Measurements from ENCODE around the gene CACNA2D4.
A peak's percentile ranks its signal among the peaks of the same experiment; 100 is the strongest.

Gene CACNA2D4

DNA sequence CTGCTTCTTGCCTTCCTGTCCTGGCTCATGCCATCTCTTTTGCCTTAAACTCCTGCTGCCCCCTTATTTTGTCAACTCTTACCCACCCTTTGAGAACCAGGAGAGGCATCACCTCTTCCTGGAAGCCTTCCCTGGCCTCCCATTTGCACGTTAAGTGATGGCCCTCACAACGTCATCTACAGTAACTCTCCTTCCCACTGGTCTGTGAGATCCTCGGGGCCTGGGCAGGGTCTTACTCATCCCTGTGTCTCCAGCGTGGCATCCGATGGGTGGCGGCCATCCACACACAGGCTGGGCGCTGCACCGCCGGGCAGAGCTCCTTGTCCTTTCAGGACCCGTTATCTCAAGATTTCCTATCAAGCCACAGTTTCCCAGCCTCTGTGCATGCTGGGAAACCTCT is 16.8 kb upstream of the CACNA2D4 start:
- DNase-seq = no peak

- no peak for DNase-seq
These were observed 16.4 kb upstream of the CACNA2D4 start for GRCh38 chr12:1934831-1935230.

GRCh38 chr12:1934068-1934467 is 15.6 kb upstream of the CACNA2D4 start:
- DNase-seq = no peak

DNA sequence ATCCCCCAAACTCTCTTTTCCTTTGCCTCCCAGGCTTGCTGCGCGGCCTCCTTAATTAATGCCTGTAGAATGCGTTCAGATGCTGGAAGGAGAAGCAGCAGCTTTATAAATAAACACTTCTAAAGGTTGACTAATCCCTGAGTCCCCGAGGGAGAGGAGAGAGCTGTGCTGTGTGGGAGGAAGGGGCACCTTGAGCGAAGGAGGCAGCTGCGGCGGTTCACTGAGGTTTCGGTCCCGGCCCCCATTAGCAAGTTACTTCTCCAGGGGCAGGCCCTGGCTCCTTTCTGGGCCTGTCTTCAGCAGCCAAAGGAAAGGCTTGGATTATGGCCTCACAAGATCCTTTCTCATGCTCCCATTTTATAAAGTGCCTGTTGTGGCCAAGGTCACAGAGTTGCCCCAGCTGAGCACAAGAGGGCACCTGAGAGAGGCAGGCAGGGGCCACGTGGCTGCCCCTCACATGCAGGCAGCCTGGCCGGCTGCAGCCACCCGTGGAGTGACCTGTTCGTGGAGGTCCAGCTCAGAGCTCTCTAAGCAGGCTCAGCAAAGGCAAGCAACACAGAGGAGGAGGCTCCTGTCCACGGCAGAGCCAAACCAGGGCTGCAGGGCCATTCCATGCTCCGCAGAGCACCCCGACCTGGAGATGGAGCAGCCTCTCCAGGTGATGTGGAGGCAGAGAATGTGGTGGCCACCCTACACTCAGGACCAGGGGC is 15.0 kb upstream of the CACNA2D4 start:
- DNase-seq = peak in 1 of 51 donors; percentile 19

DNA sequence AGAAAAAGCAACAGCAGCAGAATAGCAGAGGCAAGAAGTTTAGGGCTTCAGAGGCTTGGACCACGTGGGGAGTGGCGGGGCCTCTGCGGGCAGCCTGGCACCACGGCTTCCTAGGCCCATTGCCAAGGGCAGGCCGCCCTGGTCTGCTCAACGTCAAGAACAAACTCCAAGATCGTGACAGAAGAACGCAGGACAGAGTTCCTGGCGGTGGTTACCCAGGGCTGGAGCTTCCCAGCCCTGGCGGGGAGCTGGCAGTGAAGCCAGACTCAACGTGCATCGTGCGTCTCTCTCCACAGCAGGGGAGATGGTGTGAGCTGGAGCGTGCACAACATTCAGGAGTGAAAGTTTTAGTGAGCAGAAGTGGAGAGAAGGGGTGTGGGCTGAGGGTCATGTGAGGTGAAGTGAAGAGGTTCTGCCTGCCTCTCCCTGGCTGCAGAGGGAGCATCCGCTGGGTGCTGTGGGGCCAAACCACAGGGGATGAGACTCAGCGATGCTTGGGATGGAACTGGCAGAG is 13.9 kb upstream of the CACNA2D4 start:
- peak in 35 of 51 donors; percentile 18 to 79 (median 54) for DNase-seq

- DNase-seq = no peak
These were observed 13.2 kb upstream of the CACNA2D4 start for GRCh38 chr12:1931642-1932041.

DNA sequence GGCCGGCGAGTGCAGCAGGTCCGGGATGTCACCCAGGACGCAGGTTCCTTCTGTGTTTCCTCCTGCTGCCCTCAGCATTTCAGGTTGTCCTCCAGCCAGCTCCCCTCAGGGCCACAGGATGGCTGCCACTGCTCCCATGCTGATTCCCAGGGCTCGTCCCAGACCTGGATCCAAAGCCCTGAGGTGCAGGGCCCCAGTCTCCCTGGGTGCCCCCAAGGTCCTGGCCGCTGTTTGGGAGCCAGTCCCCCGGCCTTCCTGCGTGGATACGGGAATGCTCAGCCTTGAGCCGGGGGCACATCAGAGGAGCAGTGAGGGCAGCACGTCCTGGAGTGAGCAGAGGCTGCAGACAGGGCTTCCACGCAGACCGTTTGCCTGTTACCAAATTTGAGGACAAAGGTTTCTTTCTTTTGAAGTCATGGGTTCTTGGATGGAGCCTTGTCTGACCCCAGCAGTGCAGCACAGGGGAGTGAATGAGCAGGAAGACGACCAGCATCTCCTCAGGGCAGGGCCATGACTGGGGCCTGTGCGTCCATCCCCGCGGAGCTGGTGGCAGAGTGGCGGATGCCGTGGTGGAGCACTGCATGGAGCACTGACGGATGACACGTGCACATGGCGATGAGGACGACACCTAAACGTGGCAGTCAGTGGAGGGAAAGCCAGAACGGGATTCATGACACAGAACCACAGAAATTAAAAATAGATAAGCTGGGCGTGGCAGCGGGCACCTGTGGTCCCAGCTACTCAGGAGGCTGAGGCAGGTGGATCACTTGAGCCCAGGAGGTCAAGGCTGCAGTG is 12.5 kb upstream of the CACNA2D4 start:
- DNase-seq = no peak

GRCh38 chr12:1929985-1930802 is 11.7 kb upstream of the CACNA2D4 start:
- DNase-seq = no peak

GRCh38 chr12:1929241-1929984 is 11.0 kb upstream of the CACNA2D4 start:
- no peak for DNase-seq

DNA sequence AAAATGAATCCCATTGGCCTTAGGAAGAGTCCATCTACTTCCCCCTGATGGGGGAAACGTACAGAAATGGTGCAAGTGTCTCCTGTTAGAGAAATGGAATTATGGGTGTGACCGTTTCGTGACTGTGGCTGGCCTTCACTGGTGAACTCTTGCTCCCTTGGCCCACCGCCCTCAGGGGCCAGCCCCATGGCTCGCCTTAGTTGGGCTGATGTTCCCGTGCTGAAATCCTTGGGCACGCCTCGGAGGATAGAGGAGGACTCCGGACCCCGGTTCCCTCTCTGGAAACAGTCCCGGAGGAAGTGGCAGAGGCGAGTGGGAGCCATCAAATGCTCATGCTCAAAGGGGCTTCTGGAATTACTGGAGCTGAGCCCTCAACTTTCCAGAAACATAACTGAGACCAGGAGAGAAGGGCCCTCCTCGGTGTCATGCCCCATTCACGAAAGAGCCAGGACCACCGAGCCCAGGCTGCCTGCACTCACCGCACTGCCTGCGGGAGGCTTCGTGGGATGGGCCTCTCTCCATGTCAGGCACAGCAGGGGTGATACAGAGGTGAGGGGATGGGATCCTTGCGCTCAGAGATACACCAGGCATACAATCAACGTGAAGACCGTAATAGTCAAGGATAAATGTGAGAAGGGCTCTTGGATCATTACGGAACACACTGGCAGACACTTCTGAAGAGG is 10.1 kb upstream of the CACNA2D4 start:
- DNase-seq = no peak

GRCh38 chr12:1927751-1928351 is 9.4 kb upstream of the CACNA2D4 start:
- DNase-seq = no peak

- DNase-seq = no peak
These were observed 8.7 kb upstream of the CACNA2D4 start for GRCh38 chr12:1927051-1927680.

GRCh38 chr12:1926251-1926657 is 7.8 kb upstream of the CACNA2D4 start:
- DNase-seq = no peak

DNA sequence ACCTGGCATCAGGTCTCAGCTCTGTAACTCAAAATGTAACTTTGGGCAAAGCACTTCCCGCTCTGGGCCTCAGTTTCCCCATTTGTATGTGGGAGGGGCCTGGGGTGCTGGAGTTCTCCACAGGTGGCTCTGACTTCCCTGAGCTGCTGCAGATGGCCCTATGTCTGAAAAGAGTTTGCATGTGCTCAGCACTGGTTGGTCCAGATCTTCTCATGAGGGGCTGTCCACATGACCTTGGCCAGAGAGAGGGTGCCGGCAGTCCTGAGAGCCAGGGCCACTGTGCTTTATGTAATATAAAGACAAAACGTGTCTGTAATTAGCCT is 7.2 kb upstream of the CACNA2D4 start:
- no peak for DNase-seq

DNA sequence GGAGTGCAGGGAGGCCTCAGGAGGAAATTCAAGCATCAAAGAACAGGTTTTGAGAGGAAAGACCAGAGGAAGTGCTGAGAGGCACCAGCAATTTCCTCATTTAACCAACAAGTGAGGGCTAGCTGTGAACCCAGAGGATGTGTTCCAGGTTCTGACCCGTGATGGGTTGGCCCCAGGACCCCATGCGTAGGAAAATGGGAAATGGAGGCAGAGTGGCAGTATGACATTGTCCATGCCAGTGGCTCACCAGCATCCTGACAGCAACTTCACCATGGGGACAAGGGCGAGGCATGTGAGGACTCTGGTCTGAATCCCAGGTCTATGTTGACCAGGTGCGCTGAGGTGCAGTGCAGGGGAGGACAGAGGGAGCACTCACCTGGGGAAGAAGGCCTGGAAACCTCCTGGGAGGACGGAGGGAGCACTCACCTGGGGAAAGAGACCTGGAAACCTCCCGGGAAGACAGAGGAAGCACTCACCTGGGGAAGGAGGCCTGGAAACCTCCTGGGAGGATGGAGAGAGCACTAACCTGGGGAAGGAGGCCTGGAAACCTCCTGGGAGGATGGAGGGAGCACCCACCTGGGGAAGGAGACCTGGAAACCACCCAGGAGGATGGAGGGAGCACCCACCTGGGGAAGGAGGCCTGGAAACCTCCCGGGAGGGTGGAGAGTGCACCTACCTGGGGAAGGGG is 6.7 kb upstream of the CACNA2D4 start:
- no peak for DNase-seq

- DNase-seq = no peak
These were observed 4.5 kb upstream of the CACNA2D4 start for GRCh38 chr12:1922985-1923384.

- DNase-seq = peak in 1 of 51 donors; percentile 37
These were observed 3.7 kb upstream of the CACNA2D4 start for GRCh38 chr12:1922075-1922709.

- DNase-seq = no peak
These were observed 2.5 kb upstream of the CACNA2D4 start for GRCh38 chr12:1920971-1921370.

DNA sequence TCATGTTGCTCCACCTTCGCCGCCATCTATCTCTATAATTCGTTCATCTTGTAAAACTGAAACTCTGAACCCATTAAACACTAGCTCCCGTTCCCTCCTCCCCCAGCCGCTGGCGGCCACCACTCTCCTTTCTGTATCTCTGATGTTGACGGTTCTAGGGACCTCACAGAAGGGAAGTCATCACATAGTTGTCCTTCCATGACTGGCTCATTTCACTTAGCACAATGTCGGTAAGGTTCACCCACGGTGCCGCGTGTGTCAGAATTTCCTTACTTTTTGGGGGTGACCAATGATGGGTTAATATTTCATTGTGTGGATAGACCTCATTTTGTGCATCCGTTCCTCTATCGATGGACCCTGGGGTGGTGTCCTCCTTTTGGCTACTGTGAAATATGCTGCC is 2.0 kb upstream of the CACNA2D4 start:
- no peak for DNase-seq

All from hypothalamus (tissue), 51 donors.